GM21825 (cell line): ENCODE results near the gene MAGEB4.
A peak's percentile ranks its signal among the peaks of the same experiment; 100 is the strongest.
"Not testable (repeated sequence)": the region's sequence is repeated elsewhere in the genome, so short reads cannot be mapped to it uniquely, and the experiment has no call there.

Experiments
- ATAC-seq: cut with Tn5 transposase; IDR thresholded peaks from one replicate; pipeline ENCODE4 v1.9.1; 2021; ENCODE audit warnings: mild to moderate bottlenecking, moderate library complexity; ENCODE audit not compliant: unreplicated experiment

Gene MAGEB4

GRCh38 chrX:30241724-30242415, at the start of gene MAGEB4:
Gene MAGEB4 (plus strand): TSS chrX:30242000. CDS start chrX:30242136, 136 bp downstream.
- no peak for ATAC-seq

GRCh38 chrX:30193910-30194309, 47.9 kb upstream of the MAGEB4 start:
- not testable (repeated sequence) for ATAC-seq

DNA sequence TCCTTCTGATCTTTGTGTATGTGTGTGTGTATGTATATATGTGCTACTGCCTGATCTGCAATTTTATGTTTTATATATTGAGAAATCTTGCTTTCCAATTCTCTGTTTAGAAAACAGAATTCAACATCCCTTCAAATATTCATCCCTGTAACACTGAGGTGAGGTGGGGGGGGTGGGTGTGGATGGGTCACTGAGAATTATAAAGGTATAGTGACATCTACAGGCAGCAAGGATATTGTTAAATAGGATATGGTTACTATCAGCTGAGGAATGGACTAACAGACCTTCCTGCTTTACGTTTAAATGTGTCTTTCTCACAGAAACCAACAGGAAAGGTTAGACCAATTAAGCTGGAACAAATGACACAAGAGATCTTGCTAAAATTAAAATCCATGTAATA, 45.5 kb upstream of the MAGEB4 start:
- no peak for ATAC-seq

GRCh38 chrX:30212172-30212571, 29.6 kb upstream of the MAGEB4 start:
- ATAC-seq: no peak

GRCh38 chrX:30215357-30215843, 26.4 kb upstream of the MAGEB4 start, which contains the start of gene MAGEB2:
Gene MAGEB2 (plus strand): TSS chrX:30215563. CDS start chrX:30218581, 3,018 bp downstream.
- no peak for ATAC-seq

- ATAC-seq: no peak
Measured at GRCh38 chrX:30217465-30217864, 24.3 kb upstream of the MAGEB4 start.

GRCh38 chrX:30219372-30219771, 22.4 kb upstream of the MAGEB4 start:
- ATAC-seq: no peak

- ATAC-seq: no peak
Measured at GRCh38 chrX:30220661-30221060, 21.1 kb upstream of the MAGEB4 start.

DNA sequence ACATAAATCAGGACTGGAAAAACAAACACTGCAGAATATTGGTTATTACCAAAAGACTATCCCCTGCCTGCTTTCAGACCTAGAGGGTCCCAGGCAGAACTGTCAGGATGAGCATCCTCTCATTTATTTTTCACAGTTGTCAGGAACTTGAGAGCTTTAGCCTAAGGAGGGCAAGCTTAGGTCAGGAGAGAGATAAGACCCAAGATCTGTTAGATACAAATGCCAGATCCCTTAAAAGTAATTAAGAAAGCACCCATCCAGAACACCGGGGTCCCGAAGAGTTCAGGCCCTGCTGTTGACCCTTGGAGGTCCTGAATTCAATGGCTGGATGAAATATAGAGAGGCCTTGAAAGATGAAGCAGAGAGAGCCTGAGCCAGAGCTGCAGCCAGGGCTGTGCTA, 17.3 kb upstream of the MAGEB4 start:
- no peak for ATAC-seq

GRCh38 chrX:30228526-30228925, 13.3 kb upstream of the MAGEB4 start:
- ATAC-seq: no peak

DNA sequence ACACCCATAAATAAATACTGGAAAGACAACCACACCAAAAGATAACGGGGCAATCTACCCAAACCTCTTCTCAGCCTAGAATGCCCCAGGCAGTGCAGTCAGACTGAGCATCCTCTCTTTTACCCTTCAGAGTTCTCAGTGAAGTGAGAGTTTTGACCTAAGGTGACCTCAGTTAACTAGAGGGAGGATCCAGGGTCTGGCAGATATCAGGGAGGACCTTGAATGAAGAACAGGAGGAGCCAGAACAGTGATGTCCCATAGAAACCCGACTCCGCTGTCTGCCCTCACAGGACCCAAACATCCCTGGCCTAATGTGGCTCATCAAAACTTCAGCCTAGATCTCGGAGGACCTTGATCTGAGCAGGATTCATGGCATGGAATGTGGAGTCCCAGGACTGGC, 11.4 kb upstream of the MAGEB4 start, which contains the start of gene MAGEB3:
Gene MAGEB3 (plus strand): TSS at position 263 of the 400 bp plus-strand sequence. CDS start 5,268 bp downstream, outside the sequence.
- no peak for ATAC-seq

DNA sequence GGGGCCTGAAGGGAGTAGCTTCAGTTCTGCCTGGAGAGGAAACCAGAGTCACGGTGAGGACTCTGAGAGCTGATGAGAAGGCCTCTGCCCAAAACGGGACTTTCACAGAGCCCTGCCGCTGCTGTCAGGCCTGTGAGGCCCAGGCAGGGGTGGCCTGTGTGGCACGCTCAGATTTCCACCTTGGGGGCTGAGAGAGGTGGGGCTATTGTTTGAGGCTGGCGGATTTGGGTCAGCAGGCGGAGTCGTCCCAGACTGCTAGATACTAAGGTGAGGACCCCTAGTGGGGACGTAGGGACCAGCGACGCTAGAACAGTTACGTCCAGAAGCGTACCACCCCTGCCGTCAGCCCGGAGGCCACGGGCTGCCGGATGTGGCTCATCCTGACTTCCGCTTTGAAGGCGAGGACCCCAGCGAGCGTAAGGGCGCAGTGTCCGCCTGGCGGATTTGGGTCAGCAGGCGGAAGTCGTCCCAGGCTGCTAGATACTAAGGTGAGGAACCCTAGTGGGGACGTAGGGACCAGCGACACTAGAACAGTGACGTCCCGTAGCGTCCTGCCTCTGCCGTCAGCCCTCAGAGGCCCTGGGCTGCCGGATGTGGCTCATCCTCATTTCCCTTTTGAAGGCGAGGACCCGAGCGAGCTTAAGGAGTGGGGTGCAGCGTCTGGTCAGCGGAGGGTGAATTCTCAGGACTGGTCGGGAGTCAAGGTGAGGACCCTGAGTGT, 5.1 kb downstream of the MAGEB4 start, which contains the start of gene MAGEB1:
Gene MAGEB1 (plus strand): TSS at position 378 of the 721 bp plus-strand sequence. CDS start 3,348 bp downstream, outside the sequence.
- ATAC-seq: no peak

DNA sequence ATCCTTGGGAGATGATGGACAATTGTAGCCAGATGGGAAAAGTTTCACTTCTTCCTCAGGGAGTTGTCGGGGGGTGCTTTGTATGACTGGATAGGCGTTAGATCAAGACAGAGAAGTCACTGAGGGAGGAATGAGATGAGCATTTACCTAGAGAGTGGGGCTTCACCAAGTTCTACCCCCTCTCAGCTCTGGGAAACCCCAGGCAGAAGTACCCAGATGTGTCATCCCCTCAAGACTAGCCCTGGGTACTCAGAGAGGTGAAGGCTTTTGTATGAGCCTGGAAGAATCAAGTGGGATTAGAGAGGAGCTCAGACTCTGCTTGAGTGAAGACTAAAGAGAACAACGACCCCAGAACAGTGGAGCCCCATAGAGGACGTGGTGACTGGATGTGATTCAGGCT, 7.1 kb downstream of the MAGEB4 start:
- ATAC-seq: peak; percentile 72

DNA sequence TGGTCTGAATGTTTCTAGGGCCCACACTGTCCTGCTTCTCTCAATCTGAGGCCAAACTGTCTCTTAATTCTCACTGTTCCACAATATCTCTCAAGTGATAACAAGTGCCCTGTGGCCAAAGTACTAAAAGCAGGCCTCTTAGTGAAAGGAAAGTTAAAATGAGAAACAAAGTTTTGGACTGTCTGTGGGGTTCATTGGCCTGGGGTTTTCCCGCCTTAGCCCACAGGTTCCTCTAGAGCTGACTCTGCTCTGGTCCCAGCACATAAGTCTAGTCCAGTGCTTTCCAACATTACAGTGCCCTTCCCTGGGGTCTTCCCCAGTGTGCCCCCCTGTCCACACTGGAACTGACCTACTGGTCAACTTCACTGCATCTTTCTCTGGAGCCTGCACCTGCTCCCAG, 11.5 kb downstream of the MAGEB4 start:
- ATAC-seq: peak; percentile 45

DNA sequence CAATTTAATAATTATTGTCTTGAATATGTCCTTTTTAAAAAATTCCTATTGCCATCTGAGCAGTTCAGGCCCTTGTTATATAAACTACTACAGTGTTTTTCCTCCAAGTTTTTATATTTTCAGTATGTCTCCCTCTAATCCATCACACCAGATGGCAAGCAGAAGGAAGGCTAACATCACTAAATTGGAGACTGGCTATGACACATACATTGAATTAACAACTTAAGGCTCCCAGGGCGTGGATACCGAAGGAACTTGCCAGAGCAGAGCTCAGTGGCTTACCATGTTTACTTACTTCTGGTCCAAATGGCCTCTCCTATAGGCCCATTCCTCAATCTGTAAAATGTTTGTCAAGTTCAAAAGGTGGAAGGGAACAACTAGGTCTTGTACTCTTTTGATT, 18.1 kb downstream of the MAGEB4 start:
- ATAC-seq: no peak

GRCh38 chrX:30261012-30261411, 19.2 kb downstream of the MAGEB4 start:
- no peak for ATAC-seq

- ATAC-seq: no peak
Measured at GRCh38 chrX:30262763-30263162, 21.0 kb downstream of the MAGEB4 start.

GRCh38 chrX:30270639-30271038, 28.8 kb downstream of the MAGEB4 start:
- no peak for ATAC-seq

DNA sequence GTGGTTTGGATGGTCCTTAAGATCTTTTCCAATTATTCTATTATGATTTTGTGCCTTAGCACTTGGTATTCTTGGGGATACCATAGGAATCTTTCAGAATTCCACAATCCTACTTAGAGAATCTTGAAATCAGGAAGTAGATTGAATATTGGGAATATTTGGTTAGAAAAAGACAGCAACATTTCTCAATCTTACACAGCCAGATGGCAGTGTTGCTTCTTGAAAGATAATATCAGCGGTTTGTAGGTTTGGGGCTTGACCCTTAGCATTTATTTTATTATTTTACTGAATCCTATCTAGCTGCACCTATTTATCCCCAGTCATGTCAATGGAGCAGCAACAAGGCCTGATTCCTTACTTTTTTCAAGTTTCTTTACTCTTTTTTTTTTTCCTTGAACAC, 33.7 kb downstream of the MAGEB4 start:
- no peak for ATAC-seq

DNA sequence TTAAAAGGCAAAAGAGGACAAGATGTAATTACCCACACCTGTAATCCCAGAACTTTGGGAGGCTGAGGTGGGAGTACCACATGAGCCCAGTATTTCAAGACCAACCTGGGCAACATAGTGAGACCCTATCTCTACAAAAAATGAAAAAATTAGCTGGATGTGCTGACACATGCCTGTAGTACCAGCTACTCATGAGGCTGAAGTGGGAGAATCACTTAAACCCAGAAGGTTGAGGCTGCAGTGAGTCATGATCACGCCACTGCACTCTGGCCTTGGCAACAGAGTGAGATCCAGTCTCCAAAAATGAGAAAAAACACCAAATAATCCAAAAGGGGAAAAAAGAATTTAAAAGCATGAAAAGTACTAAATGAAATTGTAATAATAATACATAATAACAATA, 36.6 kb downstream of the MAGEB4 start:
- no peak for ATAC-seq

DNA sequence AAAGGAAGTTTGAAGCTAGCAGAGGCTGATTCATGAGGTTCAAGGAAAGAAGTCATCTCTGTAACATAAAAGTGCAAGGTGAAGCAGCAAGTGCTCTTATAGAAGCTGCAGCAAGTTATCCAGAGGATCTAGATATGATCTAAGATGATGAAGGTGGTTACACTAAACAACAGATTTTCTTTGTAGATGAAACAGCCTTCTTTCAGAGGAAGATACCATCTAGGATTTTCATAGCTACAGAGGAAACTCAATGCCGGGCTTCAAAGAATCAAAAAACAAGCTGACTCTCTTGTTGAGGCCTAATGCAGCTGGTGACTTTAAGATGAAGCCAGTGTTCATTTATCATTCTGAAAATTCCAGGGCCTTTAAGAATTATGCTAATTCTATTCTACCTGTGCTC, 38.6 kb downstream of the MAGEB4 start:
- no peak for ATAC-seq

- ATAC-seq: no peak
Measured at GRCh38 chrX:30282527-30282926, 40.7 kb downstream of the MAGEB4 start.
